Osteoblast (primary cell): Measurements from ENCODE around the gene TMEM98. TPM values are rescaled to one million over a fixed set of nuclear protein-coding genes. Genes with fewer than 3 reads are reported as not detected.
"Not testable (repeated sequence)": the region's sequence is repeated elsewhere in the genome, so short reads cannot be mapped to it uniquely, and the experiment has no call there.

Experiments used
- DNase-seq: peaks from one replicate; pipeline ENCODE4 v3.0.0; 2011; ENCODE audit warnings: low spot score, mixed read lengths; ENCODE audit not compliant: insufficient read length; ENCODE audit errors: missing footprints
- H2AFZ ChIP-seq: 2 replicates; pipeline ENCODE4 v1.6.0; 2011; ENCODE audit warnings: mild to moderate bottlenecking, low read length
- H3K27ac ChIP-seq: 2 replicates; pipeline ENCODE4 v1.5.1; 2011; ENCODE audit warnings: mild to moderate bottlenecking, low read depth, low read length, moderate library complexity
- H3K27me3 ChIP-seq: 2 replicates; pipeline ENCODE4 v1.6.0; 2012; ENCODE audit warnings: mild to moderate bottlenecking, control low read depth, inconsistent platforms, low read length, moderate library complexity; ENCODE audit not compliant: insufficient read depth
- H3K36me3 ChIP-seq: 2 replicates; pipeline ENCODE4 v1.5.1; 2011; ENCODE audit warnings: mild to moderate bottlenecking, low read length, control low read depth, moderate library complexity; ENCODE audit not compliant: insufficient read depth
- H3K4me1 ChIP-seq: 2 replicates; pipeline ENCODE4 v1.5.1; 2011; ENCODE audit warnings: mild to moderate bottlenecking, low read length, control low read depth, moderate library complexity; ENCODE audit not compliant: insufficient read depth
- H3K4me2 ChIP-seq: 2 replicates; pipeline ENCODE4 v1.6.0; 2011; ENCODE audit warnings: mild to moderate bottlenecking, low read length; ENCODE audit not compliant: insufficient read depth
- H3K4me3 ChIP-seq: fragments of 200-600 bp; sonication (generic); 3 replicates; pipeline ENCODE4 v1.5.1; 2012; ENCODE audit warnings: mild to moderate bottlenecking, low read length, inconsistent platforms; ENCODE audit not compliant: insufficient read depth
- H3K79me2 ChIP-seq: 2 replicates; pipeline ENCODE4 v1.6.0; 2012; ENCODE audit warnings: mild to moderate bottlenecking, low read length, control low read depth, inconsistent platforms; ENCODE audit not compliant: insufficient read depth
- H3K9me3 ChIP-seq: 2 replicates; pipeline ENCODE4 v1.5.1; 2011; ENCODE audit warnings: low read depth, low read length, control low read depth
- H4K20me1 ChIP-seq: 2 replicates; pipeline ENCODE4 v1.6.0; 2012; ENCODE audit warnings: mild to moderate bottlenecking, low read length, control low read depth; ENCODE audit not compliant: insufficient read depth
- total RNA-seq: library from RNA; depleted of rRNA; stranded (reverse); fragments of >200 nt; gene quantifications from 2 replicates; pipeline ENCODE4 v1.2.3, GENCODE V29; 2012
- TF ChIP-seq, protein P1 (sequence below): IDR thresholded peaks from 2 replicates; pipeline ENCODE4 v1.5.1; 2011; ENCODE audit warnings: mild to moderate bottlenecking, low read depth, low read length, moderate library complexity; ENCODE audit errors: extremely low read depth

The TMEM98 gene
- total RNA-seq, 1 donor: 121 TPM

DNA sequence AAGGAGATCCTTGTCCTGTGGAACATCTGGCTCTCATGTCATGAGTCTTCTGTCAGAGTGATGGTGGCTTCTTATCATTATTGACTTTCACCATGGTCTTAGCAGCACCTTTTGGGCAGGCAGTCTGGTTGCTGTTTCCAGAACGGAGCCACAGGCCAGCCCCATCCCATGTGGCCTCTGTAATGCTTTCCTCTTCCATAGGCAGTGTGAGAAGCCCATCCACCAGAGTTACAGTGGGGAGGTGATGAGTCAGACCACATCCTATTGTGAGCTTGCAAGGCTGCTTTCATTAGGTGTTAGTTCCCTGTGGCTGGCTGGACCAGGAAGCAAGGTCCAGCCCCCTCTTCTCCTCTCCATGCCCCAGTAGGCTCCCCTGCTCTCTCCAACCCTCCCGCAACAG is 32.9 kb downstream of the TMEM98 start:
- no peak overlapping the region for H2AFZ ChIP-seq
- peaks cover 11% of the 10 kb centered on the region for H3K27me3 ChIP-seq
- H4K20me1 ChIP-seq: no peaks in the 10 kb centered on the region
- no peak overlapping the region for H3K4me3 ChIP-seq
- no peaks in the 10 kb centered on the region for H3K9me3 ChIP-seq
- TF ChIP-seq, protein P1, sequence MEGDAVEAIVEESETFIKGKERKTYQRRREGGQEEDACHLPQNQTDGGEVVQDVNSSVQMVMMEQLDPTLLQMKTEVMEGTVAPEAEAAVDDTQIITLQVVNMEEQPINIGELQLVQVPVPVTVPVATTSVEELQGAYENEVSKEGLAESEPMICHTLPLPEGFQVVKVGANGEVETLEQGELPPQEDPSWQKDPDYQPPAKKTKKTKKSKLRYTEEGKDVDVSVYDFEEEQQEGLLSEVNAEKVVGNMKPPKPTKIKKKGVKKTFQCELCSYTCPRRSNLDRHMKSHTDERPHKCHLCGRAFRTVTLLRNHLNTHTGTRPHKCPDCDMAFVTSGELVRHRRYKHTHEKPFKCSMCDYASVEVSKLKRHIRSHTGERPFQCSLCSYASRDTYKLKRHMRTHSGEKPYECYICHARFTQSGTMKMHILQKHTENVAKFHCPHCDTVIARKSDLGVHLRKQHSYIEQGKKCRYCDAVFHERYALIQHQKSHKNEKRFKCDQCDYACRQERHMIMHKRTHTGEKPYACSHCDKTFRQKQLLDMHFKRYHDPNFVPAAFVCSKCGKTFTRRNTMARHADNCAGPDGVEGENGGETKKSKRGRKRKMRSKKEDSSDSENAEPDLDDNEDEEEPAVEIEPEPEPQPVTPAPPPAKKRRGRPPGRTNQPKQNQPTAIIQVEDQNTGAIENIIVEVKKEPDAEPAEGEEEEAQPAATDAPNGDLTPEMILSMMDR: no peak
- no peak overlapping the region for H3K27ac ChIP-seq
- no peak for DNase-seq
- no peaks in the 10 kb centered on the region for H3K4me1 ChIP-seq
- no peak overlapping the region for H3K4me2 ChIP-seq
- H3K36me3 ChIP-seq: no peaks in the 10 kb centered on the region
- no peaks in the 10 kb centered on the region for H3K79me2 ChIP-seq

DNA sequence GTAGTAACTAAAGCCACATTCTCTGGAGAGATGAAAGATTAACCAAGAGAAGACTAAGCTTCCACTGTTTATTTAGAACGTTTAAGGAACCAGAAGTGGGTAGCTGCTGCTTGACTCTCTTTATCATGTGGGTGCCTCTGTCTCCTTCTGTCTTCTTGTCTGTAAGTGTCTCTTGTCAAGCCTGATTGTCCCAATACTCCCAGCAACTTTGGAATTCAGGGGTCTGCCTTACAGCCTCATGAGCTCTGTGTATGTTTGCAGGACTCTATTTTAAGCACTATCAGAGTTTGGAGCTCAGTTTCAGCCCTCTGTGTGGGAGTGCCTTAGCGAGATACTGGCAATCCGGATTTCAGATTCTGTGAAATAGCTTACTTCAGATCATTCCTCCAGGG is 34.4 kb downstream of the TMEM98 start:
- TF ChIP-seq, protein P1: no peak
- no peaks in the 10 kb centered on the region for H4K20me1 ChIP-seq
- peaks cover 11% of the 10 kb centered on the region for H3K27me3 ChIP-seq
- no peak overlapping the region for H3K27ac ChIP-seq
- H3K79me2 ChIP-seq: no peaks in the 10 kb centered on the region
- no peaks in the 10 kb centered on the region for H3K4me1 ChIP-seq
- no peak overlapping the region for H3K4me2 ChIP-seq
- H3K4me3 ChIP-seq: no peak overlapping the region
- no peak overlapping the region for H2AFZ ChIP-seq
- no peaks in the 10 kb centered on the region for H3K9me3 ChIP-seq
- no peaks in the 10 kb centered on the region for H3K36me3 ChIP-seq
- DNase-seq: no peak

DNA sequence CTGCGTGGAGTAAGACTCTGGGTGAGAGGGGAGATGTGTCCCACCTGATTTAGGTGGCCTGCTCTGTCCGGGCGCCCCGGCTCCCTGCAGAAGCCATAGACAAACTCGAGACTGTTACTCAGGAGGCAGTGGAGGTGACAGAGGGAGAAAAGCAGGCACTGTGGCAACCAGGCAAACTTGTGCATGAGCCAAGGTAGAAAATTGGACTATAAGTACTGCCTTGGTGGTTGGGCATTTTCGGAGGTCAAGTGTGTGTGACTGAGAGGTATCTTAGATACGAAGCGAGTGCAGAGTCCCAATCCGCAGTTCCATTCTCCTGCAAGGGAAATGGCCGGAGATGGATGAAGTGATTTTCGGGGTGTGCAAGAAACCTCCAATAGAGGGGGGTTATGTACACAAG is 36.6 kb downstream of the TMEM98 start:
- Histone ChIP-seq H3K9me3 (no peaks in the 10 kb centered on the region), H3K4me1 (no peaks in the 10 kb centered on the region), H3K27me3 (peaks cover 11% of the 10 kb centered on the region), H4K20me1 (no peaks in the 10 kb centered on the region), H3K4me2 (no peak overlapping the region), H2AFZ (no peak overlapping the region), H3K4me3 (no peak overlapping the region), H3K36me3 (no peaks in the 10 kb centered on the region), H3K27ac (no peak overlapping the region), H3K79me2 (no peaks in the 10 kb centered on the region)
- DNase-seq: no peak
- TF ChIP-seq, protein P1: no peak

DNA sequence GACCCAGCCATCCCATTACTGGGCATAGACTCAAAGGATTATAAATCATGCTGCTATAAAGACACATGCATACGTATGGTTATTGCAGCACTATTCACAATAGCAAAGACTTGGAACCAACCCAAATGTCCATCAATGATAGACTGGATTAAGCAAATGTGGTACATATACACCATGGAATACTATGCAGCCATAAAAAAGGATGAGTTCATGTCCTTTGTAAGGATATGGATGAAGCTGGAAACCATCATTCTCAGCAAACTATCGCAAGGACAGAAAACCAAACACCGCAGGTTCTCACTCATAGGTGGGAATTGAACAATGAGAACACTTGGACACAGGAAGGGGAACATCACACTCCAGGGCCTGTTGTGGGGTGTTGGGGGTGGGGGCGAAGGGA is 41.3 kb downstream of the TMEM98 start:
- not testable (repeated sequence) for H3K27me3 ChIP-seq, H4K20me1 ChIP-seq, H3K36me3 ChIP-seq, H2AFZ ChIP-seq, H3K27ac ChIP-seq, H3K4me3 ChIP-seq, DNase-seq, H3K9me3 ChIP-seq, H3K79me2 ChIP-seq, H3K4me2 ChIP-seq
- peaks cover 13% of the 10 kb centered on the region for H3K4me1 ChIP-seq

DNA sequence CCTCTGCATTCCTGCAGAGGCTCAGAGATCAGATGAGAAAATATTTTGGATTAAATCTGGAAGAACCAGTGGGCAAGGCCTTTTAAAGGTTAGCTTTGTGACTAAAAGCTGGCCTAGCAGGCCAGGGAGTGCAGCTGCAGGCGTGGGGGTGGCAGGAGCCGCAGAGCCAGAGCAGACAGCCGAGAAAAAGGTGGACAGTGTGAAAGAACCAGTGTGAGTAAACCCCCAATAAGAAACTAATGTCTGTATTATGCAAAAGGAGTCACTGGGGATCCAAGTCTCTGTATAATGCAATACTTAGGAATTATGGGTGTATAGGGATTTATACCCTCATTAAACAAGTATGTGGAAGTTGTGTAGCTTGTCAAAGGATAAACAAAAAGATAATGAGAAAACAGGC is 42.3 kb downstream of the TMEM98 start:
- no peak overlapping the region for H2AFZ ChIP-seq

More for the DNA sequence above, 42.3 kb downstream of the TMEM98 start:
- peak; percentile 51 for DNase-seq
- Histone ChIP-seq H3K4me3 (no peak overlapping the region), H3K27ac (peak overlapping the region; percentile 17), H3K36me3 (no peaks in the 10 kb centered on the region), H3K79me2 (no peaks in the 10 kb centered on the region), H4K20me1 (no peaks in the 10 kb centered on the region), H3K27me3 (no peaks in the 10 kb centered on the region), H3K9me3 (no peaks in the 10 kb centered on the region), H3K4me2 (peak overlapping the region; percentile 23), H3K4me1 (peaks cover 13% of the 10 kb centered on the region)
- TF ChIP-seq, protein P1: no peak
